ENCODE results near the gene GLCCI1.

Gene GLCCI1

DNA sequence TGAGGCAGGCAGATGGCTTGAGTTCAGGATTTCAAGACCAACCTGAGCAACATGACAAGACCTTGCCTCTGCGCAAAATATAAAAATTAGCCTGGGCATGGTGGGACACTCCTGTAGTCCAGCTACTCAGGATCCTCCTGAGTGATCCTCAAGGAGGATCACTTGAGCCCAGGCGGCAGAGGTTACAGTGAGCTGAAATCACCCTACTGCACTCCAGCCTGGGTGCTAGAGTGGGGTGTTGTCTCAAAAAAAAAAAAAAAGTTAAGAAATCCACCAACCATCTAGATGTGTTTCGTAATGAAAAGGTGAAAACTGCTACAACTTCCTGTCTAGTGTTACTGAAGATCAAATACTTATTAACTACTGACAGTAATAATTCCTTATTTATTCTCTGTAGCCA, 8.1 kb downstream of the GLCCI1 start:
- H3K4me3 ChIP-seq (ENCODE audit: low read depth, low read length) = no peak overlapping the region
- TF ChIP-seq, protein P1, sequence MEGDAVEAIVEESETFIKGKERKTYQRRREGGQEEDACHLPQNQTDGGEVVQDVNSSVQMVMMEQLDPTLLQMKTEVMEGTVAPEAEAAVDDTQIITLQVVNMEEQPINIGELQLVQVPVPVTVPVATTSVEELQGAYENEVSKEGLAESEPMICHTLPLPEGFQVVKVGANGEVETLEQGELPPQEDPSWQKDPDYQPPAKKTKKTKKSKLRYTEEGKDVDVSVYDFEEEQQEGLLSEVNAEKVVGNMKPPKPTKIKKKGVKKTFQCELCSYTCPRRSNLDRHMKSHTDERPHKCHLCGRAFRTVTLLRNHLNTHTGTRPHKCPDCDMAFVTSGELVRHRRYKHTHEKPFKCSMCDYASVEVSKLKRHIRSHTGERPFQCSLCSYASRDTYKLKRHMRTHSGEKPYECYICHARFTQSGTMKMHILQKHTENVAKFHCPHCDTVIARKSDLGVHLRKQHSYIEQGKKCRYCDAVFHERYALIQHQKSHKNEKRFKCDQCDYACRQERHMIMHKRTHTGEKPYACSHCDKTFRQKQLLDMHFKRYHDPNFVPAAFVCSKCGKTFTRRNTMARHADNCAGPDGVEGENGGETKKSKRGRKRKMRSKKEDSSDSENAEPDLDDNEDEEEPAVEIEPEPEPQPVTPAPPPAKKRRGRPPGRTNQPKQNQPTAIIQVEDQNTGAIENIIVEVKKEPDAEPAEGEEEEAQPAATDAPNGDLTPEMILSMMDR (IDR thresholded peaks at IDR 0.05; ENCODE audit: borderline replicate concordance, insufficient read depth, low read depth, low read length) = no peak

DNA sequence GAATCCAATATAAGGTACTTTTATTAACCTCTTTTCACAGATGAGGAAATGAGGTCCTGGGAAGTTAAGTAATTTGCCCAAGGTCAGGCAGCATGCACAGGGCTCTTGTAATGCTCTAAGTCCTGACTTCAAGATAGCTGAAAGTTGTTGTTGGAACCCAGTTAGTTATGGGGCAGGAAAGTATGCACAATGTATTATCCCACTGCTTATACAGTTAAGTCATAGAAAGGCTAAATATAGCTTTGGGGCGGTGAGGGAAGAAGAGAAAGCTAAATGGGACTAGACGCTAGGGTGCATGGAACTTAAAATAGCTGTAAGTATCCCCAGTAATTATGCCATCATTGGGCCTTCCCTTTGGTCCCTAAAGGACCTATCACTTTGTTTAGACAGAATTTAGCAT, 9.2 kb downstream of the GLCCI1 start:
- TF ChIP-seq, protein P1 (IDR thresholded peaks at IDR 0.05; ENCODE audit: borderline replicate concordance, insufficient read depth, low read depth, low read length) = no peak
- no peak overlapping the region for H3K4me3 ChIP-seq (ENCODE audit: low read depth, low read length)

DNA sequence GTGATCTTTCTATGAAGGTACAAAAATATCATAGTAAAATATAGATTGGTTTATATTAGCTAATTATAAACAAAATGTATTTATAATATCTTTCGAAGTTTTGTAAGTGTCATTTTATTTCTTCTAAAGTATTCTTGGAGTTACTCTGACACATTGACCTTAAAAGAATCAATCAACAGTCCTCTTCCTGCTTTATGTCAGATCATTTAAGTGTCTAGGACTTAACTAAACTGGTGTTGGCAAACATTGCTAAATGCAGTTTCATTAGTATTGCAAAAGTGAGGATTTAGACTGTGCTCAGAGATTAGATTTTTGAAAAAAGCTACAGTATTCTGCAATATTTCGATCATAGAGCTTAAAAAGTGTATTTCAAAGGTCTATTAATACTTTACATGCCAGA, 10.3 kb downstream of the GLCCI1 start:
- H3K4me3 ChIP-seq (ENCODE audit: low read depth, low read length) = no peak overlapping the region
- TF ChIP-seq, protein P1 (IDR thresholded peaks at IDR 0.05; ENCODE audit: borderline replicate concordance, insufficient read depth, low read depth, low read length) = no peak

DNA sequence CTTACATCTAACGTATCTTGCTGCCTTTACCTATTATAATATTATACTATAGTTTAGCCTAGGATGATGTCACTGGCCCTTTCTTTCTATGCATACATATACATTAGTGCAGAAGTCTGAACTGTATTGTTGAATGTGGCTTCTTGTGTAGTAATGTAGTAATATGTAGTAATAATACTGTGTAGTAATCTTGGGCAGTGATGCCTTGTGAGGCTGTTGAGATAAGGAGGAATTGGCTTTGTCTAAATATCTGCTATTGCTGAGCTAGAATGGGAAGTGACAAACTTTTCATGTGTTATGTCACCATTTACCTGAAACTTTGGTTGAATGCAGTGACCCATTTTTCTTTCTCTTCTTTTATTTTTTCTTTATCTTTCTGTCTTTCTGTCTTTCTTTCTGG, 11.0 kb downstream of the GLCCI1 start:
- H3K4me3 ChIP-seq (ENCODE audit: low read depth, low read length) = no peak overlapping the region
- TF ChIP-seq, protein P1 (IDR thresholded peaks at IDR 0.05; ENCODE audit: borderline replicate concordance, insufficient read depth, low read depth, low read length) = no peak

DNA sequence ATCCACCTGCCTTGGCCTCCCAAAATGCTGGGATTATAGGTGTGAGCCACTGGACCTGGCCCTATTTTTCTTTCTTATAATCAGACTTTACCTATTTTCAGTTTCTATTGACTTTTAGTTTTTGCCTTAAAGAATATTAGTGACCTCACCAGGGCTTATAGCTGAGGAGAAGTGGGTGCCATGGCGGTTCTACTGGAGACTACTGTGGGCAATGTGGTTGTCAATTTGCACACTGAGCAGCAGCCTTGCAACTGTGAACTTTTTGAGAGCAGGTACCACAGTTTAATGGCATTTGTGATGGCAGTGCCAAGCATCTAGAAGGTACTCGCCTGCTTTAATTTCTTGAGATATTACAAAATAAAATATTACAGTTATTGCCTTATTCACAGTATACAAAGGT, 11.5 kb downstream of the GLCCI1 start:
- TF ChIP-seq, protein P1 (IDR thresholded peaks at IDR 0.05; ENCODE audit: borderline replicate concordance, insufficient read depth, low read depth, low read length) = no peak
- no peak overlapping the region for H3K4me3 ChIP-seq (ENCODE audit: low read depth, low read length)

DNA sequence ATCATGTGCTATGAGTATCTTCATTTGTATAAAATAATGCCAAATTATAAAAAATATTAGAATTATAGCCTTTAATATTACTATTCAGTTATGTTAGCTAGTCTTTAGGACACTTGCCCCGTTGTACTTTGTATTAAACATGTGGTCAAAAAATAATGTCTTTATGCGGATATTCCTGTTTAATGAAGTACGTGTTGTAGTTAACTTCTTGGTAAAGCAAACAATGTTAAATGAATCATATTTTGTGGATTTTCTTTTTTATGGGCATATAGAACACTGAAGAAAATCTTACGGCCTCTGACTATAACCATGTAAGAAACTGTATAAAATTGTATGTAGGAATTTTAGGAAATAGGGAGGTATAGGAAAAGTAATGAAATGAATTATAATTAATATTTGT, 14.3 kb downstream of the GLCCI1 start:
- no peak overlapping the region for H3K4me3 ChIP-seq (ENCODE audit: low read depth, low read length)

DNA sequence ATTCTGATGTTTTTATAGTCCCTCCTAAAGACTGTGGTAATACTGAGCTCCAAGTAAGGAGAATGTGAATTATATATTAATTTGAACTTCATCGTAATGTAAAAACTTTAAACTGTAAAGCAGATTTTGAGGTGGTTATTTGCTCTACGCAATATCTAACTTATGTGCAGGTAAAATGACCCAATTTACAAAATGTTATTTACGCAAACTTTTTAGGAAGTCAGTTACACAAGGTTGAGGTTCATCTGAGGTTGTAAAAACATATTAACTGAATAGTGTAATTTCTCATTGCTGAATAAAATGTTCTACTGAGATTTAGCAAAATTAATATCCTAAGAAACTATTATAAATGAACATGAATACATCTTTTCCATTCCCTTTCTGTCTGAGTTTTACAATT, 15.8 kb downstream of the GLCCI1 start:
- TF ChIP-seq, protein P1 (IDR thresholded peaks at IDR 0.05; ENCODE audit: borderline replicate concordance, insufficient read depth, low read depth, low read length) = no peak

More for the DNA sequence above, 14.3 kb downstream of the GLCCI1 start:
- TF ChIP-seq, protein P1 (IDR thresholded peaks at IDR 0.05; ENCODE audit: borderline replicate concordance, insufficient read depth, low read depth, low read length) = no peak

More for the DNA sequence above, 15.8 kb downstream of the GLCCI1 start:
- no peak overlapping the region for H3K4me3 ChIP-seq (ENCODE audit: low read depth, low read length)
